Measurements from ENCODE around the gene RPS6KA1.
"Not testable (repeated sequence)": the region's sequence is repeated elsewhere in the genome, so short reads cannot be mapped to it uniquely, and the experiment has no call there.

RPS6KA1 gene

GRCh38 chr1:26529655-26530409, at the start of gene RPS6KA1:
Gene RPS6KA1, plus strand, starts transcription at chr1:26529761. Its CDS starts 160 bp downstream, at chr1:26529921.
- peak; percentile 67 for DNase-seq

GRCh38 chr1:26482921-26483320, 46.6 kb upstream of the RPS6KA1 start:
- no peak for DNase-seq

GRCh38 chr1:26483980-26484379, 45.6 kb upstream of the RPS6KA1 start:
- no peak for DNase-seq

GRCh38 chr1:26490155-26490554, 39.4 kb upstream of the RPS6KA1 start:
- no peak for DNase-seq

GRCh38 chr1:26493267-26493666, 36.3 kb upstream of the RPS6KA1 start:
- DNase-seq = no peak

GRCh38 chr1:26493938-26494337, 35.6 kb upstream of the RPS6KA1 start:
- no peak for DNase-seq

GRCh38 chr1:26496861-26497260, 32.7 kb upstream of the RPS6KA1 start:
- DNase-seq = no peak

GRCh38 chr1:26498894-26499293, 30.7 kb upstream of the RPS6KA1 start:
- DNase-seq = no peak

GRCh38 chr1:26500488-26501175, 28.9 kb upstream of the RPS6KA1 start:
- DNase-seq = peak; percentile 89

- not testable (repeated sequence) for DNase-seq
These were observed 18.9 kb upstream of the RPS6KA1 start for GRCh38 chr1:26510711-26511110.

GRCh38 chr1:26515836-26516235, 13.7 kb upstream of the RPS6KA1 start:
- DNase-seq = not testable (repeated sequence)

GRCh38 chr1:26516987-26517765, 12.4 kb upstream of the RPS6KA1 start:
- no peak for DNase-seq

- DNase-seq = no peak
These were observed 11.9 kb upstream of the RPS6KA1 start for GRCh38 chr1:26517766-26518049.

- no peak for DNase-seq
These were observed 11.2 kb upstream of the RPS6KA1 start for GRCh38 chr1:26518355-26518754.

- DNase-seq = no peak
These were observed 9.2 kb upstream of the RPS6KA1 start for GRCh38 chr1:26520339-26520738.

- no peak for DNase-seq
These were observed 7.9 kb upstream of the RPS6KA1 start for GRCh38 chr1:26521669-26522030.

GRCh38 chr1:26522073-26522472, 7.5 kb upstream of the RPS6KA1 start:
- DNase-seq = no peak

- no peak for DNase-seq
These were observed 5.4 kb upstream of the RPS6KA1 start for GRCh38 chr1:26524181-26524580.

- no peak for DNase-seq
These were observed 3.3 kb upstream of the RPS6KA1 start for GRCh38 chr1:26526287-26526686.

GRCh38 chr1:26529405-26529654, 231 bp upstream of the RPS6KA1 start:
- no peak for DNase-seq

GRCh38 chr1:26530410-26530894, 891 bp downstream of the RPS6KA1 start:
- no peak for DNase-seq

GRCh38 chr1:26530895-26531598, 1.5 kb downstream of the RPS6KA1 start:
- DNase-seq = no peak

- DNase-seq = no peak
These were observed 2.1 kb downstream of the RPS6KA1 start for GRCh38 chr1:26531651-26532131.
